NK-92 treated with Interleukin-12 subunit alpha and Interleukin-12 subunit beta, amount 100 ng/mL, for 24 hours (cell line): ENCODE data around the gene CLMP.
"Not testable (repeated sequence)": the region's sequence is repeated elsewhere in the genome, so short reads cannot be mapped to it uniquely, and the experiment has no call there.

Experiments
- DNase-seq: peaks from one replicate; lab custom pipeline; 2025; lab: John Stamatoyannopoulos, UW

Gene CLMP

DNA sequence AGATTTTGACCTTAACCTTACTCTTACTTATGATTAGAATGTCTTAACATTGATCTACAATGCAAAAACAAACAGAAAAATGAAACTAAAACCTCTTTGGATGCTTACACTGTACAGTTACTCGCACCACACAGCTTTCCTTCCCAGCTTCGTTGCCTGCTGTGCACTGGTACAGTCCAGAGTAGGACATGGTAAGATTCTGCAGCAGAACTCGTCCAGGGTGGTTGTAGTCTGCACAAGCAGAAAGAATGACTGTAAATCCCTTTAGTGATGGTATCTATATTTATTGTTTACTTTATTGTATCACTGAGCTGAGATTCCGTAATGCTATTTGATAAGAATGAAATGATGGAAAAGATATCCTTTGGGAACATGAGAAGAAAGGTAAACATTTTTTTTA, 112.1 kb downstream of the CLMP start:
- DNase-seq = no peak

- no peak for DNase-seq
These were observed 115.0 kb downstream of the CLMP start for GRCh38 chr11:123080015-123080414.

DNA sequence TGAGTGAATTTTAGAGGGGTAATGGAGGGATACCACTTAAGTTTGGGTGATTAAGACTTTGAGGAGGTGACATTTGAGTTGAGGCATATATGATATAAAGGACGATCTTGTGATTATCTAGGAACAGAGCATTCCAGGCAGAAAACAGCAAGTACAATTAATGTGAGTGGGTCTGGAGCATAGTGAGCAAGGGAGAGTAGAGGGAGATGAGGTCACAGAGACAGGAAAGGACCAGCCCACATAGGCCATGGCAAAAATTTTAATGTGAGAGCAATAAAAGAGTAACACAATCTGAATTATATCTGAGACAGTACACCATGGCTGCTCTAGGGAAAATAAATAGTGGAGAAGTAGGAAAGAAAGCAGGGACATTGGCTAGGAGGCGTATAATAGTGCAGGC, 118.6 kb downstream of the CLMP start:
- no peak for DNase-seq

DNA sequence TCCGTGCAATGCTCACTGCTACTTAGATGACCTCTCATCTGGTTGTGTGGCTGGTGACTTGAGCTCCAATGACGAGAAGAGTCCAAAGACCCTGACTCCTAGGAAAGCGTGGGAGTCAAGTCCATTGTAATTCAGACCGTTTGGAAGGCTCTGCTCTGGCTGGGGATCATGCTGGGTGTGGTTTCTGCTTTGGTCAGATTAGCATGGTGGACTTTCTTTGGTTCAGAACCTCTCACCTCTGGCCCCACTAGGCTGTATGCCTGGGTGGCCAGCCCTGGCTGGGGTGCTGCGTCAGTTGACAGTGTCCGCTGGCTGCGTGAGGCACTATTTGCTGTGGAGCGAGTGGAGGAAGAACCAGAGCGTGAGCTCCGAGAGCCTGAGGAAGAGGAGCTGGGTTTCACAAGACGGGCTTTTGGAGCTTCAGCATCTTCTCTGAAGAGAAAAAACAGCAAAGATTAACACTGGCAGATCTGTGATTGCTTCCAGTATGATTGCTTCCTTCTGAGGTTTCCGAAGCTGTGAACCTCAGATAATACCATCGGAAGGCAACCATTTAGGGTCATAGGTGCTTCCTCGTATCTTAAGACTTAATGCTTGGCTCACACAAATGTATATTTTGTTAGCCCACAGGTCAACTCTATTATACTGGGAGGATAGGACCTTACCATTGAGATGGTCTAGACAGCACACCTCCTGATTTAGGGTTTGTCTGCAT, 121.5 kb downstream of the CLMP start:
- no peak for DNase-seq

- no peak for DNase-seq
These were observed 122.3 kb downstream of the CLMP start for GRCh38 chr11:123072762-123073161.

DNA sequence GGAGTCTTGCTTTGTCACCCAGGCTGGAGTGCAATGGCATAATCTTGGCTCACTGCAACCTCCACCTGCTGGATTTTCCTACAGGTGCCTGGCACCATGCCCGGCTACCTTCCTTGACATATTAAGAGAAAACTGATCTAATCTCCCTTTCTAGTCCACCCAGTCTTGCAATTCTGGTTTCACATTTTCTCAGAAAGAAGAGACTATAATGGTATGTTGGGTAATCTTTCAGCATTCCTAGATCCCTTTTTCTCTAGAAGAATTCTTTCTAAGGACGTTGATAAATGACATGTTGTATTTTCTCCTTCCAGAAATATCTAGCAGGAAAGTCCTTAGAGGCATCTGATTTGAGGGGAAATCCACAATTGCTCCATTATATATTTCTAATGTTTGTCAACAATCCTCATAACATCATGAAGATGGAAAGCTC, 122.7 kb downstream of the CLMP start:
- DNase-seq = no peak

- DNase-seq = no peak
These were observed 124.9 kb downstream of the CLMP start for GRCh38 chr11:123069908-123070821.

- no peak for DNase-seq
These were observed 129.4 kb downstream of the CLMP start for GRCh38 chr11:123065621-123066020.

- no peak for DNase-seq
These were observed 131.0 kb downstream of the CLMP start for GRCh38 chr11:123063826-123064657.

GRCh38 chr11:123062892-123063825, 131.9 kb downstream of the CLMP start:
- peak; percentile 60 for DNase-seq

- DNase-seq = peak; percentile 100
These were observed 132.7 kb downstream of the CLMP start for GRCh38 chr11:123062158-123062891.

GRCh38 chr11:123061403-123062157, 133.5 kb downstream of the CLMP start, which contains the start of gene HSPA8:
Gene HSPA8 (minus strand): TSS chr11:123062136. CDS start chr11:123061324, 812 bp downstream.
- peak; percentile 70 for DNase-seq

DNA sequence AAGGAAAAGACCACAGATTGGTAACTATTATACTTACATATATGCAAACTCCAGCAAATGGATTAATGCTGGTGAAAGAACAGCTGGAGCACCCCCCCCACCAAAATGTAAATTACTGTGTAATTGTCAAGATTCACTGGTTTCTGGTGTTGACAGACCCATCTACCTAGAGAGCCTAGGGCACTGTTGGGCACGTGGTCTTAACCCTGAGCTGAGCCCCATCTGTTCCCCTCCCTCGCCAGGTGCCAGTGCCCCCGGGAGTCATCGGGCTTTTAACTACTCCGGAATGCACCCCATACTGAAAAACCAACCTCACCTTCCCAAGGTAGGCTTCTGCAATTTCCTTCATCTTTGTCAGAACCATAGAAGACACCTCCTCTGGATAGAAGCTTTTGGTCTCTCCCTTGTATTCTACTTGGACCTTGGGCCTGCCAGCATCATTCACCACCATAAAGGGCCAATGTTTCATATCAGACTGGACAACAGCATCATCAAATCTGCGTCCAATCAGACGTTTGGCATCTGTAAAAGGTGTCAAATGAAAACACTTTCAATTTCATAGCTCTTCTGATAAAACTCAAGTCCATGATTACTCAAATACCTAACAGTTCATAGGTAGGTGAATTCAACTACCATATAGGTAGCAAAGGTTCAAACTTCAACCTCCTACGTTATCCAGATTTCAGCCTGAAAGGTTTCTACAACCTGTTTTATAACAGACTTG, 134.6 kb downstream of the CLMP start:
- no peak for DNase-seq

DNA sequence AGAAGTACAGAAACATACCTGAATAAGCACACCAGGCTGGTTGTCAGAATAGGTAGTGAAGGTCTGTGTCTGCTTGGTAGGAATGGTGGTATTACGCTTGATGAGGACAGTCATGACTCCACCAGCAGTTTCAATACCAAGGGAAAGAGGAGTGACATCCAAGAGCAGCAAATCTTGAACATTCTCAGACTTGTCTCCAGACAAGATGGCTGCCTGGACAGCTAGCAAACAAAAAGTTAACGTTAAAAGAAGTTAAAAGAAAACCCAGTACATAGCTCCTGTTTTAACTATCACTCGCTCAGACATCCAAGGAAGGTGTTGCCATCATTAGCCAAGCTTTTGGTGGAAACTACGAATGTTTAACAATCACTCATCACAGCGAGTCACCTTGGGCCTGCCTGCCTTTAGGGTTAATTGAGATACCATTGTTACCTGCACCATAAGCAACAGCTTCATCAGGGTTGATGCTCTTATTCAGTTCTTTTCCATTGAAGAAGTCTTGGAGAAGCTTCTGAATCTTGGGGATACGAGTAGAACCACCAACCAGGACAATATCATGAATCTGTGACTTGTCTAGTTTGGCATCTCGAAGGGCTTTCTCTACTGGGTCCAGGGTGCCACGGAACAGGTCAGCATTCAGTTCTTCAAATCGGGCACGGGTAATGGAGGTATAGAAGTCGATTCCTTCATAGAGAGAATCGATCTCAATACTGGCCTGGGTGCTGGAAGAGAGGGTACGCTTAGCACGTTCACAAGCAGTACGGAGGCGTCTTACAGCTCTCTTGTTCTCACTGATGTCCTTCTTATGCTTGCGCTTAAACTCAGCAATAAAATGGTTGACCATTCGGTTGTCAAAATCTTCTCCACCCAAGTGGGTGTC, 135.8 kb downstream of the CLMP start:
- not testable (repeated sequence) for DNase-seq

DNA sequence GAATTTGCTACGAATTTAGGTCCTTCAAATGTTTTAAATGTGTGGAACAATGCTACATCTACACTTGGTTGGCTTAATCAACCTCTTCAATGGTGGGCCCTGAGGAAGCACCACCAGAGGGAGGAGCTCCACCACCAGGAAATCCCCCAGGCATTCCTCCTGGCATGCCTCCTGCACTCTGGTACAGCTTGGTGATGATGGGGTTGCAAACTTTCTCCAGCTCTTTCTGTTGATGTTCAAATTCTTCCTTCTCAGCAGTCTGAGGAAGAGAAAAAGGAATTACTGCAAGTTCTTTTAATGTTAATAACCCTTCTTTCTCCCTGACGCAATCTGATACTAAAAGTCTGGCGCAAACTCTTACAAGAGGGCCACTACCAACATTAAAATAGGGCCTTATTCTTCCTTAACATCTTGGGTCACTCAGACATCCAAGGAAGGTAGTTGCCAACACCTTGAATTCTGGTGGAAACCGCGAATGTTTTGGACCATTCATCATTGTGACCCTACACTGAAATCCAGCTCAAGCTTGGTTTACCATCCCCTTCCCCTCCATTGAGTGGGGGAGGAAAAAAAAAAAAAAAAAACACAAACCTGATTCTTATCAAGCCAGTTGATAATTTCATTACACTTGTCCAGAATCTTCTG, 137.3 kb downstream of the CLMP start:
- DNase-seq = no peak

DNA sequence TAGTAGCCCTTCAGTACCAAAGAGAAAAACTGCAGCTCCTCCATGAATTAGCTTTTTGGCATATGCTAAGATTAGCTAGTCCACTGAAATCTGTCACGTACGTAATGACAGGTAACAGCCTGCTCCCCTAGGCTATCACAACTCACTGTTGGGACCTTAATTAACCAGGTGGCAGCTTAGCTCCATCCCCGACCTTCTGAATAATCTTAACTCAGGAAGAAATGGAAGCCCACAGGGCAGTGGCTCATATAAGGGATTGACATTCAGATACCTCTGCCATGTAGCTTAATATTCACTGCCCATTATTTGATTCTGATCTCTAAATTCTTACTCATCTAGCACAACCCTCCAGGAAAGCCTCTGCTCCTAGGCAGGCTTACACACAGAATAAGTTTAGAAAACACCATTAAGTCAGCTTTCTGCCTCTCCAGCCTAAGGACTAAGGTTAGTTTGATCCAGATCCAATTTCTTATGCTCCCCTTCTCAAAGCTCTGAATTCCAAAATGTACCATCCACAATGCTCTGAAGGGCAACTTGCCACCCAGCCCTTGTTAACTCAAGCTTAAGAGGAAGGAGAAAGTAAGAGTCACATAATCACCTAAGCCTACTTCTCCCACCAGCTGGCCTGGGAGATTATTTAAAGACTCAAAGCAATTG, 138.1 kb downstream of the CLMP start:
- DNase-seq = no peak
